T-helper 1 cell treated with Interleukin-12 subunit alpha and Interleukin-12 subunit beta and Interleukin-4 antibody, amounts not matched to agents 30 μg/mL and 1 μg/mL, for 36 hours (primary cell): ENCODE measurements around the gene NXPH4.

Experiments
- H3K27ac Mint-ChIP-seq: one replicate; pipeline ENCODE4 v1.8.0; 2021; ENCODE audit warnings: mild to moderate bottlenecking, mixed read lengths
- H3K27me3 Mint-ChIP-seq: one replicate; pipeline ENCODE4 v1.8.0; 2021; ENCODE audit warnings: low read depth, mixed read lengths
- H3K36me3 Mint-ChIP-seq: one replicate; pipeline ENCODE4 v1.8.0; 2021; ENCODE audit warnings: low read depth, mixed read lengths
- H3K4me1 Mint-ChIP-seq: one replicate; pipeline ENCODE4 v1.8.0; 2021; ENCODE audit warnings: low read depth, mixed read lengths
- H3K4me3 Mint-ChIP-seq: one replicate; pipeline ENCODE4 v1.8.0; 2021; ENCODE audit warnings: mild to moderate bottlenecking, moderate library complexity, mixed read lengths
- H3K9me3 Mint-ChIP-seq: one replicate; pipeline ENCODE4 v1.8.0; 2021; ENCODE audit warnings: mixed read lengths

The NXPH4 gene

DNA sequence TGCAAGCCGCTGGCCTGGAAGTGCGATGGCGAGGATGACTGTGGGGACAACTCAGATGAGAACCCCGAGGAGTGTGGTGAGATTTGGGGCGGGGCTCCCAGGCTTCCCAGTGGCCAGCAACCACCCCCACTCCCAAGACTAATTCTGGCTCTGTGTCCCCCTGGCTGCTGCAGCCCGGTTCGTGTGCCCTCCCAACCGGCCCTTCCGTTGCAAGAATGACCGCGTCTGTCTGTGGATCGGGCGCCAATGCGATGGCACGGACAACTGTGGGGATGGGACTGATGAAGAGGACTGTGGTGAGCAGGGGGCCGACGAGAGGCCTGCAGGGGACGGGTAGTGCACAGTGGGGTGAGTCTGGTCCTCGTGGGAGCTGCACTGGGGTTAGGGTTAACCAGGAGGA lies 12.1 kb upstream of the NXPH4 start:
- Mint-ChIP-seq H3K4me3 (no peak overlapping the region), H3K4me1 (no peaks in the 10 kb centered on the region)

GRCh38 chr12:57205186-57205585 lies 11.4 kb upstream of the NXPH4 start:
- Mint-ChIP-seq H3K4me1 (no peaks in the 10 kb centered on the region), H3K4me3 (no peak overlapping the region), H3K36me3 (no peaks in the 10 kb centered on the region), H3K27me3 (no peaks in the 10 kb centered on the region), H3K9me3 (no peaks in the 10 kb centered on the region), H3K27ac (no peak overlapping the region)

More for the DNA sequence above, 12.1 kb upstream of the NXPH4 start:
- Mint-ChIP-seq H3K9me3 (no peaks in the 10 kb centered on the region), H3K27ac (no peak overlapping the region), H3K36me3 (no peaks in the 10 kb centered on the region), H3K27me3 (no peaks in the 10 kb centered on the region)

DNA sequence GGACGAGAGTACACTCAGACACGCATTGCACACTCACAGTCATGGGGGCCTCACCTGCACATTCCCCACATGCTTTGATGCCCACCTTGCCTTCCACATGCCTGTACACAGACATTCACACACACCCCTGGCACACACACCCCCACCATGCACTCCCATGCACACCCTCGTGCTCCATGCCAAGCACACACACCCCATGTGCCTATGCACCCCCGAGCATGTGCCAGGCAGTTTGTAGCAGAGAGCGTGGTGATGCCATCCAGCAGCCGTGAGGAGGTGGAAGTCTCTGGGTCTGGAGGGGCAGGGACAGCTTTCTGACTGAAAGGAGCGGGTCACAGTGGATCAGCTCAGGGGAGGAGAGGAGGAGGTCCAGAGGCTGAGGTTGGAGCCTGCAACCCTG lies 10.7 kb upstream of the NXPH4 start:
- no peaks in the 10 kb centered on the region for H3K4me1 Mint-ChIP-seq
- H3K4me3 Mint-ChIP-seq = no peak overlapping the region
- no peaks in the 10 kb centered on the region for H3K27me3 Mint-ChIP-seq
- H3K36me3 Mint-ChIP-seq = no peaks in the 10 kb centered on the region
- no peaks in the 10 kb centered on the region for H3K9me3 Mint-ChIP-seq
- no peak overlapping the region for H3K27ac Mint-ChIP-seq

DNA sequence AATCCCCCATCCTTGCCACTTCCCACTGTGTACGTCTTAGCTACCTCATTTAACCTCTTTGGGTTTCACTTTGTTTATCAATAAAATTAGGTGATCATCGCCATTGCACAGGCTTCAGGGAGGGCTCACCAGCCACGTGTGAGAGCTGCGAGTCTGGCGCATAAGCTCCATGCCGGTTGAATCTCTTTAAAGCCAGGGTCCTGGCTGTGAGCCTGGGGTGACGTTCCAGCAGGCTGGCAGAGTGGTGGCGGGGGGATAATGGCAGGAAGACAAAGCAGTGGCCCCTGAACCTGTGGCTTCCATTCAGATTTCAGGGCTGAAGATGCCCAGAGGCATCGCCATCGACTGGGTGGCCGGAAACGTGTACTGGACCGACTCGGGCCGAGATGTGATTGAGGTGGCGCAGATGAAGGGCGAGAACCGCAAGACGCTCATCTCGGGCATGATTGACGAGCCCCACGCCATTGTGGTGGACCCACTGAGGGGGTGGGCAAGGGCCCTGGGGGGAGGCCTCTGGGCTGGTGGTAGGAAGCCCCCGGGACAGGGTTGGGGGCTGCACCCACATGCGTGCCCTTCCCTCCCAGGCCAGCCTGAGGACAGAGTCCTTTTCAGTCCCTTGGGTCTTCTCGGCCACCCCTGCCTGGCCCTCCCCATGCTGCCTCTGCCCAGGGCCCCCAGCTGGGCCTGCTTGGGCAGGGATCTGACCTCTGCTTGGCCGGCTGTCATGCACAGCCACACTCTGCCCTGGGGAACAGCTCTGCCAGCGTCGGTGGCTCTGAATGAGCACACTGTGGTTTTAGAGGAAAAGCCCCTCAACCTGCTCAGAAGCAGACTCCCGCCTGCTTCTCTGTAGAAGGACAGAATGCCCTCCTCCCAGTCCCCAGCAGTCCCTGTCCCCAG lies 8.6 kb upstream of the NXPH4 start:
- Mint-ChIP-seq H3K27me3 (no peaks in the 10 kb centered on the region), H3K36me3 (no peaks in the 10 kb centered on the region), H3K4me3 (no peak overlapping the region), H3K4me1 (no peaks in the 10 kb centered on the region), H3K9me3 (no peaks in the 10 kb centered on the region), H3K27ac (no peak overlapping the region)

DNA sequence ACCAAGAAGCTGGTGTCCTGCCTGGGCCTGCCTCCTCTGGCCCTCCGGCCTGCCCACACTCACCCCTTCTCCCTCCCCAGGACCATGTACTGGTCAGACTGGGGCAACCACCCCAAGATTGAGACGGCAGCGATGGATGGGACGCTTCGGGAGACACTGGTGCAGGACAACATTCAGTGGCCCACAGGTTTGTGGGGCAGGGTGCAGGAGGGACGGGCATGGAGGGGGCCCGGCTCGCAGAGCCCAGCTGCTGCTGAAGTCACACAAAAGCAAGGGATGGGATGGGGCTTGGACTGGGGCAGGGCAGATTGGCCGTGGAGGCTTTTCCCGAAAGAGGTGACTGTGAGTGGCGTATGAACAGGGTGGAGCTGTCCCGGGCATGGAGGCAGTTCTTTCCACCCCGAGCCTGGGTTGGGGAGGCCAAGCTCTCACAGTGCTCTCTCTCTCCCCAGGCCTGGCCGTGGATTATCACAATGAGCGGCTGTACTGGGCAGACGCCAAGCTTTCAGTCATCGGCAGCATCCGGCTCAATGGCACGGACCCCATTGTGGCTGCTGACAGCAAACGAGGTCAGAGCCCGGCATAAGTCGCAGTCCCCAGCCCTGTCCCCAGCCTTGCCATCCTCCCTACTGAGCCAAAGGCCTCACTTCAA lies 7.8 kb upstream of the NXPH4 start:
- peaks cover 6% of the 10 kb centered on the region for H3K27me3 Mint-ChIP-seq
- H3K36me3 Mint-ChIP-seq = no peaks in the 10 kb centered on the region
- H3K4me1 Mint-ChIP-seq = peaks cover 6% of the 10 kb centered on the region
- no peak overlapping the region for H3K4me3 Mint-ChIP-seq
- H3K9me3 Mint-ChIP-seq = no peaks in the 10 kb centered on the region
- H3K27ac Mint-ChIP-seq = no peak overlapping the region

- H3K4me3 Mint-ChIP-seq = no peak overlapping the region
- H3K36me3 Mint-ChIP-seq = no peaks in the 10 kb centered on the region
- H3K27me3 Mint-ChIP-seq = peaks cover 18% of the 10 kb centered on the region
- no peaks in the 10 kb centered on the region for H3K9me3 Mint-ChIP-seq
- no peak overlapping the region for H3K27ac Mint-ChIP-seq
- H3K4me1 Mint-ChIP-seq = peaks cover 15% of the 10 kb centered on the region
These were observed 6.7 kb upstream of the NXPH4 start for GRCh38 chr12:57209916-57210315.

- peaks cover 23% of the 10 kb centered on the region for H3K27me3 Mint-ChIP-seq
- H3K27ac Mint-ChIP-seq = no peak overlapping the region
- no peaks in the 10 kb centered on the region for H3K9me3 Mint-ChIP-seq
- no peak overlapping the region for H3K4me3 Mint-ChIP-seq
- H3K4me1 Mint-ChIP-seq = peaks cover 18% of the 10 kb centered on the region
- no peaks in the 10 kb centered on the region for H3K36me3 Mint-ChIP-seq
These were observed 6.1 kb upstream of the NXPH4 start for GRCh38 chr12:57210461-57210860.

- Mint-ChIP-seq H3K27ac (no peak overlapping the region), H3K4me3 (no peak overlapping the region), H3K36me3 (no peaks in the 10 kb centered on the region), H3K27me3 (peaks cover 30% of the 10 kb centered on the region), H3K9me3 (no peaks in the 10 kb centered on the region), H3K4me1 (peaks cover 23% of the 10 kb centered on the region)
These were observed 5.5 kb upstream of the NXPH4 start for GRCh38 chr12:57210926-57211692.

- no peak overlapping the region for H3K27ac Mint-ChIP-seq
- peaks cover 23% of the 10 kb centered on the region for H3K4me1 Mint-ChIP-seq
- no peak overlapping the region for H3K4me3 Mint-ChIP-seq
- no peaks in the 10 kb centered on the region for H3K9me3 Mint-ChIP-seq
- H3K27me3 Mint-ChIP-seq = peaks cover 30% of the 10 kb centered on the region
- no peaks in the 10 kb centered on the region for H3K36me3 Mint-ChIP-seq
These were observed 4.5 kb upstream of the NXPH4 start for GRCh38 chr12:57211791-57212700.

GRCh38 chr12:57212701-57213057 lies 3.9 kb upstream of the NXPH4 start:
- H3K4me3 Mint-ChIP-seq = no peak overlapping the region
- no peaks in the 10 kb centered on the region for H3K9me3 Mint-ChIP-seq
- H3K4me1 Mint-ChIP-seq = peaks cover 27% of the 10 kb centered on the region
- H3K36me3 Mint-ChIP-seq = no peaks in the 10 kb centered on the region
- no peak overlapping the region for H3K27ac Mint-ChIP-seq
- H3K27me3 Mint-ChIP-seq = peaks cover 36% of the 10 kb centered on the region

GRCh38 chr12:57213058-57213715 lies 3.4 kb upstream of the NXPH4 start:
- Mint-ChIP-seq H3K4me3 (peak overlapping the region; percentile 13), H3K27ac (peak overlapping the region; percentile 43), H3K9me3 (no peaks in the 10 kb centered on the region), H3K36me3 (no peaks in the 10 kb centered on the region), H3K27me3 (peaks cover 41% of the 10 kb centered on the region), H3K4me1 (peaks cover 27% of the 10 kb centered on the region)

GRCh38 chr12:57213763-57214397 lies 2.7 kb upstream of the NXPH4 start:
- Mint-ChIP-seq H3K4me1 (peaks cover 27% of the 10 kb centered on the region), H3K36me3 (no peaks in the 10 kb centered on the region), H3K4me3 (no peak overlapping the region), H3K9me3 (no peaks in the 10 kb centered on the region), H3K27me3 (peaks cover 48% of the 10 kb centered on the region), H3K27ac (peak overlapping the region; percentile 5)

DNA sequence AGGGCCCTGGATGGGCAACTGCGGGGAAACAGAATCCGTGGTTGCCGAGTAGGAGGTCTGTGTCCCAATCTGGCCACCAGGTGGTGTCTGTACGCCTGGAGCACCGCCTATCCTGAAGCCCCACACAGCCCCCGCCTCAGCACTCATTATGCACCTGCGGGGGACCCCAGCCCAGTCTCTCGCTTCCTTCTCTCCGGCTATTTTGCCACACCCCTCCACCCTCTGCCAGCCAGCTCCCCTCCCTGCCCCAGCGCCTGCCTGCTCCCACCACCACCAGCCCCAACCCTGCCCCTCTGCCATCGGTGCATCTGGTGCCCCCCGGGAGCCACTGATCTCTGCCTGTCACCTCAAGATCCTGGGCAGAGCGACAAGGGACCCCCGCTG lies 2.2 kb upstream of the NXPH4 start:
- Mint-ChIP-seq H3K4me3 (peak overlapping the region; percentile 42), H3K4me1 (peaks cover 27% of the 10 kb centered on the region), H3K36me3 (no peaks in the 10 kb centered on the region), H3K9me3 (no peaks in the 10 kb centered on the region), H3K27ac (peak overlapping the region; percentile 5), H3K27me3 (peaks cover 53% of the 10 kb centered on the region)
